DOHH2 (cell line): Measurements from ENCODE around the gene INHBC.
A peak's percentile ranks its signal among the peaks of the same experiment; 100 is the strongest.

Experiments
- H3F3A ChIP-seq: fragments of 200-600 bp; sonication (generic), shearing (Covaris generic); 2 replicates; pipeline ENCODE4 v1.6.0; 2016; ENCODE audit warnings: antibody characterized with exemption, mild to moderate bottlenecking; ENCODE audit not compliant: control insufficient read depth, insufficient read depth
- H3K27ac ChIP-seq: fragments of 200-600 bp; sonication (generic); 2 replicates; pipeline ENCODE4 v1.5.1; 2014; ENCODE audit warnings: low read depth, mild to moderate bottlenecking, low read length, moderate library complexity
- H3K27me3 ChIP-seq: fragments of 200-600 bp; sonication (generic); 2 replicates; pipeline ENCODE4 v1.6.1; 2014; ENCODE audit warnings: mild to moderate bottlenecking, low read length, mixed read lengths; ENCODE audit not compliant: control insufficient read depth
- H3K36me3 ChIP-seq: fragments of 200-600 bp; sonication (generic); 2 replicates; pipeline ENCODE4 v1.6.1; 2014; ENCODE audit warnings: mild to moderate bottlenecking, low read length, moderate library complexity, mixed read lengths; ENCODE audit not compliant: control insufficient read depth
- H3K4me1 ChIP-seq: fragments of 200-600 bp; sonication (generic); 2 replicates; pipeline ENCODE4 v1.6.1; 2014; ENCODE audit warnings: mild to moderate bottlenecking, low read length, mixed read lengths; ENCODE audit not compliant: control insufficient read depth
- H3K4me2 ChIP-seq: fragments of 200-600 bp; sonication (generic); 2 replicates; pipeline ENCODE4 v1.6.0; 2014; ENCODE audit warnings: mild to moderate bottlenecking, low read length, moderate library complexity
- H3K4me3 ChIP-seq: fragments of 200-600 bp; sonication (generic); 2 replicates; pipeline ENCODE4 v1.5.1; 2014; ENCODE audit warnings: mild to moderate bottlenecking, low read length, mixed read lengths
- H3K79me2 ChIP-seq: fragments of 200-600 bp; sonication (generic); 2 replicates; pipeline ENCODE4 v1.6.1; 2014; ENCODE audit warnings: mild to moderate bottlenecking, low read length, mixed read lengths; ENCODE audit not compliant: control insufficient read depth
- H3K9me2 ChIP-seq: fragments of 200-600 bp; sonication (generic); replicated peaks from 2 replicates; pipeline ENCODE4 v1.6.1; 2014; ENCODE audit warnings: mild to moderate bottlenecking, low read length, mixed read lengths; ENCODE audit not compliant: control insufficient read depth
- H3K9me3 ChIP-seq: fragments of 200-600 bp; sonication (generic); 2 replicates; pipeline ENCODE4 v1.6.1; 2014; ENCODE audit warnings: antibody characterized with exemption, low read length, mixed read lengths; ENCODE audit not compliant: control insufficient read depth, insufficient read depth
- H4K20me1 ChIP-seq: fragments of 200-600 bp; sonication (generic); 2 replicates; pipeline ENCODE4 v1.6.0; 2014; ENCODE audit warnings: low read depth, mild to moderate bottlenecking, antibody characterized with exemption, low read length, moderate library complexity; ENCODE audit not compliant: control insufficient read depth, insufficient read depth
- EZH2phosphoT487 ChIP-seq: fragments of 200-600 bp; sonication (generic); IDR thresholded peaks from 2 replicates; pipeline ENCODE4 v1.6.1; 2017; ENCODE audit warnings: borderline replicate concordance, mild to moderate bottlenecking, antibody characterized with exemption, low read length, moderate library complexity, mixed read lengths
- TF ChIP-seq, protein P1 (sequence below): fragments of 200-600 bp; sonication (generic); IDR thresholded peaks from one replicate; pipeline ENCODE4 v1.5.1; 2014; ENCODE audit warnings: antibody characterized with exemption, mild to moderate bottlenecking, low read depth, low read length; ENCODE audit not compliant: poor library complexity, severe bottlenecking

The INHBC gene

DNA sequence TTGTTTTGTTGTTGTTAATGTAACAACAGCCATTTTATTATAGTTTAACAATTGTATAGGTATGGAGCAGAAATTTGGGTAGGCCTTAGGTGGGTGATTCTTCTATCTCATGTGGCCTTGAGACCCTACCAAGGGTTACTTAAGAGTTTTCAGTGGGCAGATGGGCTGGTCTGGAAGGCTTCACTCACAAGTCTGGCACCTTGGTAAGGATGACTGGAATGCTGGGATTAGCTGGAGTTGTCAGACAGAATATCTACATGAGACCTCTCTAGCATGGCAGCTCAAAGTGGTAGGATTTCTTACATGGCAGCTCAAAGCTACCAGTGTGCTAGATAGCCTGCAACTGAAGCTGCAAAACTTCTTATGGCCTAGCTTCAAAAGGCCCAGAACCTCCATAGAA is 51.1 kb downstream of the INHBC start:
- H3K36me3 ChIP-seq: peaks cover 28% of the 10 kb centered on the region
- no peak for TF ChIP-seq EZH2phosphoT487
- TF ChIP-seq, protein P1, sequence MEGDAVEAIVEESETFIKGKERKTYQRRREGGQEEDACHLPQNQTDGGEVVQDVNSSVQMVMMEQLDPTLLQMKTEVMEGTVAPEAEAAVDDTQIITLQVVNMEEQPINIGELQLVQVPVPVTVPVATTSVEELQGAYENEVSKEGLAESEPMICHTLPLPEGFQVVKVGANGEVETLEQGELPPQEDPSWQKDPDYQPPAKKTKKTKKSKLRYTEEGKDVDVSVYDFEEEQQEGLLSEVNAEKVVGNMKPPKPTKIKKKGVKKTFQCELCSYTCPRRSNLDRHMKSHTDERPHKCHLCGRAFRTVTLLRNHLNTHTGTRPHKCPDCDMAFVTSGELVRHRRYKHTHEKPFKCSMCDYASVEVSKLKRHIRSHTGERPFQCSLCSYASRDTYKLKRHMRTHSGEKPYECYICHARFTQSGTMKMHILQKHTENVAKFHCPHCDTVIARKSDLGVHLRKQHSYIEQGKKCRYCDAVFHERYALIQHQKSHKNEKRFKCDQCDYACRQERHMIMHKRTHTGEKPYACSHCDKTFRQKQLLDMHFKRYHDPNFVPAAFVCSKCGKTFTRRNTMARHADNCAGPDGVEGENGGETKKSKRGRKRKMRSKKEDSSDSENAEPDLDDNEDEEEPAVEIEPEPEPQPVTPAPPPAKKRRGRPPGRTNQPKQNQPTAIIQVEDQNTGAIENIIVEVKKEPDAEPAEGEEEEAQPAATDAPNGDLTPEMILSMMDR: no peak
- H3K27me3 ChIP-seq: no peaks in the 10 kb centered on the region
- peaks cover 28% of the 10 kb centered on the region for H3K79me2 ChIP-seq
- H4K20me1 ChIP-seq: no peaks in the 10 kb centered on the region
- peaks cover 5% of the 10 kb centered on the region; the same call in 1 of the 2 replicates for H3F3A ChIP-seq
- H3K4me2 ChIP-seq: no peak overlapping the region
- H3K4me3 ChIP-seq: no peak overlapping the region
- peaks cover 37% of the 10 kb centered on the region for H3K4me1 ChIP-seq
- no peaks in the 10 kb centered on the region for H3K9me2 ChIP-seq
- no peaks in the 10 kb centered on the region for H3K9me3 ChIP-seq
- H3K27ac ChIP-seq: no peak overlapping the region

DNA sequence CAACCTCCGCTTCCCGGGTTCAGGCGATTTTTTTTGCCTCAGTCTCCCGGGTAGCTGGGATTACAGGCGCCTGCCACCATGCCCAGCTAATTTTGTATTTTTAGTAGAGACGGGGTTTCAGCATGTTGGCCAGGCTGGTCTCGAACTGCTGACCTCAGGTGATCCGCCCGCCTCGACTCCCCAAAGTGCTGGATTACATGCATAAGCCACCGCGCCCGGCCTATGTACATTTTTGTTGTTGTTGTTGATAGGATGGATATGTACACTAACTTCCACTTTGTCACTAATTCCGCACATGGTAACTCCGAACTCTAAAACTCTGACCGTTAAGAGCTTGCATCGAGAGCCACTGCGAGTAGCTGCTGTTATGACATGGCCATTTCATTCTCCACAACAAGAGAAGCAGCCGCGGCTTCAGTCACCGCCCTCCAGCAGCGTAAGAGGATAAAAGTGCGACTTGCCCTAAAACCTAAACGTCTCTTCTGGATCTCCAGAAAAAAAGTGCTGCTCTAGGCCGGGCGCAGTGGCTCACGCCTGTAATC is 52.5 kb downstream of the INHBC start:
- Histone ChIP-seq H3K4me2 (peak overlapping the region; percentile 44), H3K9me3 (no peaks in the 10 kb centered on the region), H3K79me2 (peaks cover 37% of the 10 kb centered on the region), H3K27ac (no peak overlapping the region), H3K36me3 (peaks cover 41% of the 10 kb centered on the region), H3K4me3 (peak overlapping the region; percentile 87), H3K9me2 (no peaks in the 10 kb centered on the region), H3K4me1 (peaks cover 30% of the 10 kb centered on the region), H4K20me1 (no peaks in the 10 kb centered on the region), H3F3A (0 out of 2 replicates have a peak, but pooled peaks cover 2% of the 10 kb centered on the region), H3K27me3 (no peaks in the 10 kb centered on the region)
- TF ChIP-seq, protein P1: no peak
- TF ChIP-seq EZH2phosphoT487: no peak

DNA sequence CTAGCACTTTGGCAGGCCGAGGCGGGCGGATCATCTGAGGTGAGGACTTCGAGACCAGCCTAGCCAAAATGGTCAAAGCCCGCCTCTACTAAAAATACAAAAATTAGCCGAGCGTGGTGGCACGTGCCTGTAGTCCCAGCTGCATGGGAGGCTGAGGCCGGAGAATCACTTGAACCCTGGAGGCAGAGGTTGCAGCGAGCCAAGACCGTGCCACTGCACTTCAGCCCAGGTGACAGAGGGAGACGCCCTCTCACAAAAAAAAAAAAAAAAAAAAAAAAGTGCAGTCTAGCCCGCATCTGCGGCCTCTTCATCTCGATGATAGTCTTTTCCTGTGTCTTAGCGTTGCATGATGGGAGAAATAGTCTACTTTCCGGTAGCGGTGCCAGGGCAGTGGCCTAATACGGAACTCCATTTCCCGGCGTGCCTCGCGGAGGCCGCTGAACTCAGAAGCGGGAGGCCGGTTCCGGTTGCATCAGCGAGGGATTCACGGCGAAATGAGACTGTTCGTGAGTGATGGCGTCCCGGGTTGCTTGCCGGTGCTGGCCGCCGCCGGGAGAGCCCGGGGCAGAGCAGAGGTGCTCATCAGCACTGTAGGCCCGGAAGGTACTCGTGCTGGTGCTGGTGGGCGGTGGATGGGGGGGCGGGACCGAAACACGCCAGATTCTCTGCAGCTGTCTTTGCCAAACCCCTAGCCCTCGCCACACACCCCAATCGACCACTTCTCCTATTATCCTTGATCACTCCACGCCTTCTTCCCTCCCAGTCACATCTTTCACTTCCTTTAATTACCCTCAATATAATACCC is 53.2 kb downstream of the INHBC start, which contains the start of gene MARS1:
TSS of gene MARS1 (plus strand) at position 472 of the 805 bp plus-strand sequence. CDS start at position 495, 23 bp downstream.
- H3K79me2 ChIP-seq: peaks cover 38% of the 10 kb centered on the region
- TF ChIP-seq EZH2phosphoT487: no peak
- TF ChIP-seq, protein P1: peak; percentile 43

More for the DNA sequence above, 53.2 kb downstream of the INHBC start, which contains the start of gene MARS1:
- Histone ChIP-seq H3F3A (0 out of 2 replicates have a peak, but pooled peaks cover 2% of the 10 kb centered on the region), H3K27me3 (no peaks in the 10 kb centered on the region), H3K4me1 (peaks cover 28% of the 10 kb centered on the region), H3K4me3 (peak within 1 kb of the TSS; percentile 87), H3K4me2 (peak within 1 kb of the TSS; percentile 81), H3K27ac (peak within 1 kb of the TSS; percentile 74), H4K20me1 (no peaks in the 10 kb centered on the region), H3K9me3 (no peaks in the 10 kb centered on the region), H3K9me2 (no peaks in the 10 kb centered on the region), H3K36me3 (peaks cover 46% of the 10 kb centered on the region)
